D721Med (cell line): ENCODE measurements around the gene TENM4.

ENCODE experiments used
- DNase-seq: peaks from one replicate; pipeline ENCODE4 v3.0.0; 2011; ENCODE audit warnings: low spot score; ENCODE audit not compliant: insufficient read length
- FAIRE-seq: peaks from 2 replicates; lab custom pipeline; 2011; peaks lifted over from hg19 to GRCh38; lab: Jason Lieb, UNC
- TF ChIP-seq, protein P1 (sequence below): IDR thresholded peaks from 2 replicates; pipeline ENCODE4 v1.5.1; 2012; ENCODE audit warnings: mild to moderate bottlenecking, control low read depth; ENCODE audit not compliant: insufficient read depth; ENCODE audit errors: missing control alignments

The TENM4 gene

DNA sequence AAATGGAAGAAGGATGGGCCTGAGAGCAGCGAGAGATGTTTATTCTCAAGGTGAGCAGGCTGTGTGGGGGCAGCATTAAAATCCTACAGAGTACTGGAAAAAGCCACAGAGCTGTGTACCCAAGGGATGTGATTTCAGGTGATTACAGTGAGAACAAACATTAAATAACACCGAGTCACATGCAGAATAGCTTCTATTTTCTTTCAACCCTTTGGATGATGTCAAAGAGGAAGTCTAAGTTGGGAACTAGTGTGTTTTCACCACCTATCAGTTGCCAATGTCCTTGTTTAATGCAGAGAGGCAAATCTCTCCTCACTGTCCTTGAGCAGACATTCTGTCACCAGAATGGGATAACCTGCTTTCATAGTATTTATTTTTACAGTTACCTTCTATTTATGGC is 486.6 kb downstream of the TENM4 start:
- DNase-seq (no peak), FAIRE-seq (no peak)
- TF ChIP-seq, protein P1, sequence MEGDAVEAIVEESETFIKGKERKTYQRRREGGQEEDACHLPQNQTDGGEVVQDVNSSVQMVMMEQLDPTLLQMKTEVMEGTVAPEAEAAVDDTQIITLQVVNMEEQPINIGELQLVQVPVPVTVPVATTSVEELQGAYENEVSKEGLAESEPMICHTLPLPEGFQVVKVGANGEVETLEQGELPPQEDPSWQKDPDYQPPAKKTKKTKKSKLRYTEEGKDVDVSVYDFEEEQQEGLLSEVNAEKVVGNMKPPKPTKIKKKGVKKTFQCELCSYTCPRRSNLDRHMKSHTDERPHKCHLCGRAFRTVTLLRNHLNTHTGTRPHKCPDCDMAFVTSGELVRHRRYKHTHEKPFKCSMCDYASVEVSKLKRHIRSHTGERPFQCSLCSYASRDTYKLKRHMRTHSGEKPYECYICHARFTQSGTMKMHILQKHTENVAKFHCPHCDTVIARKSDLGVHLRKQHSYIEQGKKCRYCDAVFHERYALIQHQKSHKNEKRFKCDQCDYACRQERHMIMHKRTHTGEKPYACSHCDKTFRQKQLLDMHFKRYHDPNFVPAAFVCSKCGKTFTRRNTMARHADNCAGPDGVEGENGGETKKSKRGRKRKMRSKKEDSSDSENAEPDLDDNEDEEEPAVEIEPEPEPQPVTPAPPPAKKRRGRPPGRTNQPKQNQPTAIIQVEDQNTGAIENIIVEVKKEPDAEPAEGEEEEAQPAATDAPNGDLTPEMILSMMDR = no peak

DNA sequence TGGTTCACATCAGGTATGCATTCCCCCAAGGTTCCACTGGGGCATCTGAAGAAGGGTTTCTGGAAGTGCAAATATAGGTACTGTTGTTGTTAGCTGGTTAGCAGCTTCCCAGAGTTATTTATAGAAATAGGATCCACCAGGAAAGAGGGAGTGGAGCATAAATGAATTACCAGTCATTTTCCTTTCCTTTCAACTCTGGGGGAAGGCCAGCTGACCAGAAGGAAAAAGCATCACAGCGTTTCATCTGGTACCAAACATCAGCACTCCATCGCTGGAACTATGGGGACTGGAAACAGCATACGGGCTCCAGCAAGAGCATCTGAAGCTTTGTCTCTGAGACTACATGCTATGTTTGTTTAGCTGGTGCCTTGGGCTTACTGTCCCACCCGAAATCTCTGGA is 487.9 kb downstream of the TENM4 start:
- DNase-seq (no peak), FAIRE-seq (no peak)
- TF ChIP-seq, protein P1 = no peak

DNA sequence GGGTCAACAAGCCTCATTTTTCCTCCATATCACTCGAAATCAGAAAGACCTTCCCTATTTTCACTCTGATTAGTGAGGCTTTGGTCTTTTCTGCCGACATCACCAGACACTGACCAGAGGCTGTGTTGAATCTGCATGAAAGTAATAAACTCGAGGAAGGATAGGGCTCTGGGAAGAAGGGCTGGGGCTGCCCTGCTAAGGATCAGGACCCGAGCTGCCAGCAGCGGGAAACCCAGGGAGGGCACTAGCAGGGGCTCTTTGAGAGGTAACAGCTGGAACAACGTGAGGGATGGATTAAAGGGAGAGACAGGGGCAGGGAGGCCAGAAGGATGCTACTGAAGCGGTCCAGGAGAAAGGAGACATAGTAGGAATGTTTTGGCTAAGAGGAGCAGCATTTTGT is 488.7 kb downstream of the TENM4 start:
- DNase-seq (no peak), FAIRE-seq (no peak)
- TF ChIP-seq, protein P1 = no peak

DNA sequence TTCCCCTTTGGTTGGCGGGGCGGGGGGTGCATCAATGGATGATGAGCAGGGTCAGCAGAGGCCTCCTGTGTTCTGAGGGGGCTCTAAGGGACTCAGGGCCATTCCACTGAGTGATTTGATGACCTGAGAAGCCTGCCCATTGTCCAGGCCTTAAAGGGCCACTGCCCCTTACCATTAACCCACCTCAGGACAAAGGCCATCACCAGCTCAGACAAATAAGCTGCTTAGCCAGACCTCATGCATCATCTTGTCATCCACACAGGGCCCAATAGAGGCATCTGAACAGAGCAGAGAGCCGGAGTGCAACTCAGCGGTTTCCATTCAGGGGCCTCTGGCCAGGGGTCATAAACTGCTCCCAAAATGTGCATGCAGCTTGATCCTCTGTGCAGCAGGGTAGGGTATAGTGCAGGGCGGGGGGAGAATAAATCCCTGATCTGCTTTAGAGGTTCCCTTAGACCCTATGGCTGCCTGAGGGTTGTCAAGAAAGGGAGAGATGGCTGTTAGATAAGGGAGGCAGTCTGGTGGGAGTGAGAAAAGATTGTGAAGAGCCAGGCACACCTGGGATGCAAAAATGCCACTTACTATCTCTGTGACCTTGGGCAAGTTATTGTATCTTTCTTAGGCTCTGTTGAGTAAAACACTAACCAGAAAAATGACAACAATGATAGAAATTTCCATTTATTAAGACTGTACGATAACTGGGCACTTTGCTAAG is 490.7 kb downstream of the TENM4 start:
- TF ChIP-seq, protein P1 = no peak
- FAIRE-seq (no peak), DNase-seq (no peak)

DNA sequence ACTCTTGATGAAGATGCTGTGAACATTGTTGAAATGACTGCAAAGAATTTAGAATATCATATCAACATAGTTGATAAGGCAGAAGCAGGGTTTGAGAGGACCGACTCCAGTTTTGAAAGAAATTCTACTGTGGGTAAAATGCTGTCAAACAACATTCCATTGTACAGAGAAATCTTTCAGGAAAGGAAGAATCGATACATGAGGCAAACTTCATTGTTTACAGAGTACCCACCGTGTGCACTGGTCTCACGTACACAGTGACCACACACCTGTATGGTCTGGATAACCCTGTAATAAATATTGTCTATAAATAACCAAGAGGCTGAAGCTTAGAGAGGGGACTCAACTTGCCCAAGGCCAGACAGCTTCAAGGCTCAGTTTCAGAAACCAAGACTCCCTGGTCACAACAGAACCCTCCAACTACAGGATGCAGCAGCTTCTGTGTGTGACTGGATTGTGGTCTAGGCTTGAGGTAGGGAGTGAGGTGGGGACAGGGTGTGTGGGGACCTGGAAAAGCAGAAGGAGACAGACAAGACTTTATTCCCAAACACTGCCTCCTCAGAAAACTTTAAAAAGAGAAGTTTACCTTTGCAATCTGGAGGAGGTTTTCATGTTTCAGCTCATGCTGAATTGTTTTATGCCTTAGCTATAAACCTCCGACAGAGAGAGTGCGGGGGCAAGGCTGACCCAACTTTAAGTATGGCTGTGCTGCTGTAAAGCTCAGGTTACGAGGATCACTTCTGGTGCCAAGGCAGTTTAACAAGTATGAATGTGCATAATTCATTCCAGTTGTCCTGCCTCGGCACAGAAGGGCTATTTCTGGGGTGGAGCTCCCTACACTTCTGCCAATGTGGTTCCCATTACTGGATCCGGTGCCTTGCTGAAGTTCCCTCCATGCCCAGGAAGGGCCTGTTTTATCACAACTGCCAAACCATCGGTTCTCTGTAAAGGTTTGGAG is 493.6 kb downstream of the TENM4 start:
- FAIRE-seq = no peak
- DNase-seq = no peak
- TF ChIP-seq, protein P1 = no peak

DNA sequence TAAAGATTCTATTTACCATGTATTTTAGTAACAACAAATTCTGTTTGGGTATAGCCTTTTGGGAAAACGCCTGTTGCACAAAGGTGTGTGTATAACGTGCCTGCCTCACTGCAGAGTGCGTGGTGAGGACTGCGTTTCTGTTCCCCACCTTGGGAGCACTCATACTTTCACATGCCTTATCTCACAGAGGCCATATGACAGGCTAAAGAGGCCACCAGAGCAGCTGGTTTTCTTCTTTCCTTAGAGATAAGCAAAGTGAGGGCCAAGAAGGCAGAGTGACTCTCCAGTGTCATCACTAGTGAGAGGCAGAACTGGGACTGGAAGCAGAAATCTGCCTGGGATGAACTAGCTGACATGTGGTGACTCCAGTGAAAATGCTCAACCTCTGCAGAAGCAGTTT is 497.0 kb downstream of the TENM4 start:
- DNase-seq (no peak), FAIRE-seq (no peak)
- TF ChIP-seq, protein P1 = no peak
